Spleen (tissue), 7 donors: Measurements from ENCODE around the gene ADCY1.

ENCODE experiments used
- POLR2A ChIP-seq, 3 donors: fragments of 450-650 bp; IDR thresholded peaks; one replicate each; pipeline ENCODE4 v1.5.1; 2017; ENCODE audit warnings: antibody characterized with exemption in 3 of 3, mild to moderate bottlenecking in 1 of 3
- TF ChIP-seq, protein P1 (sequence below), 11 experiments: fragments of 200-600 bp in 7 of 11; fragments of 450-650 bp in 4 of 11; sonication (generic) in 4 of 11; IDR thresholded peaks in 8 of 11; conservative IDR thresholded peaks in 3 of 11; 1 replicate in 7 of 11; 2 replicates in 4 of 11; pipeline versions ENCODE4 v1.4.0 to v1.8.0; 2016 to 2021; ENCODE audit warnings: antibody characterized with exemption in 11 of 11, inconsistent platforms in 4 of 11, mild to moderate bottlenecking in 1 of 11
- donor health status: DM: no; HTN: no; CAD: no; lungs with moderate emphysema.
- donor health status: DM: no; HTN: no; CAD: no.
- donor health status: DM: no; HTN: no; CAD: no.

DNA sequence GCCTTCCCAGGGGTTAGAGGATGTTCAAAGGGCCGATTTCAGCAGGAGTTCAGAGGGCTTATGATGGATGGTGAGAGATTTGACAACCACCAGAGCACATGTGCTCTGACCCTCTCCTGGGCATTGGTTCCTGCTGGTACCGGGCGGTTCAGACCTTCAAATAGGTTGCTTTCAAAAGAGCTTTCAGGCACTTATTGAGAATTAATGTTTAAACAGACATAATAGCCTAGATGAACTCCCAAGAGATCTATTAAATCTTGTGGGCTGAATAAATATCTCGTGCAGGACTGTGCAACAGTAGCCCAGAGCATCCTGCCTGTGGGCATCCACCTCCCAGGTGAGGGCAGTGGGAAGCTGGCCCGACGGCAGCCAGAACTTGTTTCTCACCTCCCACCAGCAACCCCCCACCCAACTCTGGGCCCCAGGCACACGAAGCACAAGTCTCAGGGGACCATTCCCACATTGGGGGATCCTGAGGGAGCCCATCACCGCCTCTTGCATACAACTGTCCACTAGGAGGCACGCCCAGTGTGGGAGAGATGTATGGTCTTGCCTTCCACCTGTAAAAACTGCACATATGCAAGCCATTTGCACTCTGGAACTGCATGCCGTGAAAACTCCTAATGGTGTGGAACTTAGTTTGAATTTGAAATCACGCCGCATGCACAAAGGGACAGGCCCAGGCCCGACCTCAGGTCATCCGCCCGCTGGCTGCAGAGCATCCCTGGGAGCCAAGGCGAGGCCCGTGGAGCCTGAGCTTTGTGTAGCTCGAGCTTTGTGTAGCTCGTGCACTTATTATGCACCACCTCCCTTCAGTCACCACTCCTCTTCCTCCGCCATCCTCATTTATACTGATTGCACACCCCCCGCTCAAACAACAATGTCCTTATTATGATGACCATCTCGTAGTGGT lies 147.8 kb downstream of the ADCY1 start:
- TF ChIP-seq, protein P1, sequence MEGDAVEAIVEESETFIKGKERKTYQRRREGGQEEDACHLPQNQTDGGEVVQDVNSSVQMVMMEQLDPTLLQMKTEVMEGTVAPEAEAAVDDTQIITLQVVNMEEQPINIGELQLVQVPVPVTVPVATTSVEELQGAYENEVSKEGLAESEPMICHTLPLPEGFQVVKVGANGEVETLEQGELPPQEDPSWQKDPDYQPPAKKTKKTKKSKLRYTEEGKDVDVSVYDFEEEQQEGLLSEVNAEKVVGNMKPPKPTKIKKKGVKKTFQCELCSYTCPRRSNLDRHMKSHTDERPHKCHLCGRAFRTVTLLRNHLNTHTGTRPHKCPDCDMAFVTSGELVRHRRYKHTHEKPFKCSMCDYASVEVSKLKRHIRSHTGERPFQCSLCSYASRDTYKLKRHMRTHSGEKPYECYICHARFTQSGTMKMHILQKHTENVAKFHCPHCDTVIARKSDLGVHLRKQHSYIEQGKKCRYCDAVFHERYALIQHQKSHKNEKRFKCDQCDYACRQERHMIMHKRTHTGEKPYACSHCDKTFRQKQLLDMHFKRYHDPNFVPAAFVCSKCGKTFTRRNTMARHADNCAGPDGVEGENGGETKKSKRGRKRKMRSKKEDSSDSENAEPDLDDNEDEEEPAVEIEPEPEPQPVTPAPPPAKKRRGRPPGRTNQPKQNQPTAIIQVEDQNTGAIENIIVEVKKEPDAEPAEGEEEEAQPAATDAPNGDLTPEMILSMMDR (IDR thresholded peaks at IDR 0.05 in 8 of 11, conservative IDR thresholded peaks at IDR 0.05 in 3 of 11), result no peak
- no peak for TF ChIP-seq POLR2A (IDR thresholded peaks at IDR 0.05)
